ENCODE data around the gene YBEY. TPM values are rescaled to one million over a fixed set of nuclear protein-coding genes. Genes with fewer than 3 reads are reported as not detected.
A peak's percentile ranks its signal among the peaks of the same experiment; 100 is the strongest.

Gene YBEY
- total RNA-seq, 2 donors from 2014 or later = 19.6 to 23.3 TPM

GRCh38 chr21:46255166-46255565 is 31.0 kb upstream of the YBEY start:
- no peak for DNase-seq
- Mint-ChIP-seq H3K27me3 (ENCODE audit: insufficient read depth) (no peaks in the 10 kb centered on the region), H3K4me1 (no peaks in the 10 kb centered on the region), H3K9me3 (no peaks in the 10 kb centered on the region), H3K27ac (no peak overlapping the region), H3K4me3 (no peak overlapping the region), H3K36me3 (ENCODE audit: low read depth) (peaks cover 84% of the 10 kb centered on the region)
- no peak overlapping the region for H3K4me3 ChIP-seq (ENCODE audit: low read length)
- no peak overlapping the region for H3K9ac ChIP-seq (ENCODE audit: extremely low read depth, low read length, poor library complexity, severe bottlenecking)
- TF ChIP-seq CTCF (conservative IDR thresholded peaks at IDR 0.05) = no peak
- H3K9me3 ChIP-seq (ENCODE audit: control insufficient read depth, low read length) = no peaks in the 10 kb centered on the region
- 98% methylated on average over 9 to 11 of the region's 11 CpGs for WGBS, 2 experiments (ENCODE audit: insufficient coverage in 1 of 2, insufficient read length in 1 of 2)
- H3K27me3 ChIP-seq (ENCODE audit: control insufficient read depth, insufficient read depth, low read length, poor library complexity, severe bottlenecking) = no peaks in the 10 kb centered on the region
- no peak overlapping the region for H3K27ac ChIP-seq (ENCODE audit: low read depth, low read length)
- peaks cover 87% of the 10 kb centered on the region for H3K36me3 ChIP-seq (ENCODE audit: control insufficient read depth, insufficient read depth, low read length)
- no peaks in the 10 kb centered on the region for H3K4me1 ChIP-seq (ENCODE audit: control insufficient read depth, insufficient read depth, low read length)

- Histone ChIP-seq H3K27ac (ENCODE audit: low read depth, low read length) (no peak overlapping the region), H3K9ac (ENCODE audit: extremely low read depth, low read length, poor library complexity, severe bottlenecking) (no peak overlapping the region), H3K36me3 (ENCODE audit: control insufficient read depth, insufficient read depth, low read length) (peaks cover 87% of the 10 kb centered on the region), H3K4me1 (ENCODE audit: control insufficient read depth, insufficient read depth, low read length) (no peaks in the 10 kb centered on the region), H3K27me3 (ENCODE audit: control insufficient read depth, insufficient read depth, low read length, poor library complexity, severe bottlenecking) (no peaks in the 10 kb centered on the region), H3K4me3 (ENCODE audit: low read length) (no peak overlapping the region), H3K9me3 (ENCODE audit: control insufficient read depth, low read length) (no peaks in the 10 kb centered on the region)
- no peak overlapping the region for H3K4me3 Mint-ChIP-seq
- TF ChIP-seq CTCF (conservative IDR thresholded peaks at IDR 0.05) = no peak
- DNase-seq = no peak
- peaks cover 85% of the 10 kb centered on the region for H3K36me3 Mint-ChIP-seq (ENCODE audit: low read depth)
- no peaks in the 10 kb centered on the region for H3K4me1 Mint-ChIP-seq
- H3K27me3 Mint-ChIP-seq (ENCODE audit: insufficient read depth) = no peaks in the 10 kb centered on the region
- no peak overlapping the region for H3K27ac Mint-ChIP-seq
- H3K9me3 Mint-ChIP-seq = no peaks in the 10 kb centered on the region
- WGBS, 2 experiments (ENCODE audit: insufficient coverage in 1 of 2, insufficient read length in 1 of 2) = 96 to 98% methylated on average over 6 of the region's 6 CpGs
Measured at GRCh38 chr21:46255758-46256337, 30.3 kb upstream of the YBEY start.

- DNase-seq = no peak
- Histone ChIP-seq H3K9me3 (ENCODE audit: control insufficient read depth, low read length) (no peaks in the 10 kb centered on the region), H3K36me3 (ENCODE audit: control insufficient read depth, insufficient read depth, low read length) (peaks cover 87% of the 10 kb centered on the region), H3K27me3 (ENCODE audit: control insufficient read depth, insufficient read depth, low read length, poor library complexity, severe bottlenecking) (no peaks in the 10 kb centered on the region), H3K9ac (ENCODE audit: extremely low read depth, low read length, poor library complexity, severe bottlenecking) (no peak overlapping the region), H3K4me1 (ENCODE audit: control insufficient read depth, insufficient read depth, low read length) (no peaks in the 10 kb centered on the region), H3K27ac (ENCODE audit: low read depth, low read length) (no peak overlapping the region), H3K4me3 (ENCODE audit: low read length) (no peak overlapping the region)
- no peaks in the 10 kb centered on the region for H3K4me1 Mint-ChIP-seq
- peak overlapping the region; percentile 44 for H3K27ac Mint-ChIP-seq
- H3K27me3 Mint-ChIP-seq (ENCODE audit: insufficient read depth) = no peaks in the 10 kb centered on the region
- H3K4me3 Mint-ChIP-seq = no peak overlapping the region
- H3K9me3 Mint-ChIP-seq = no peaks in the 10 kb centered on the region
- H3K36me3 Mint-ChIP-seq (ENCODE audit: low read depth) = peaks cover 83% of the 10 kb centered on the region
- TF ChIP-seq CTCF (conservative IDR thresholded peaks at IDR 0.05) = no peak
- WGBS, 2 experiments (ENCODE audit: insufficient coverage in 1 of 2, insufficient read length in 1 of 2) = 94 to 97% methylated on average over 16 to 18 of the region's 18 CpGs
Measured at GRCh38 chr21:46256501-46256994, 29.6 kb upstream of the YBEY start.

Measured in endodermal cell (in vitro differentiated cells).